Spinal cord (tissue), 10 donors: Measurements from ENCODE around the gene GOPC. TPM values are rescaled to one million over a fixed set of nuclear protein-coding genes. Genes with fewer than 3 reads are reported as not detected.

Source experiments
- DNase-seq, 6 donors: peaks; one replicate each; pipeline versions ENCODE4 v3.0.0 to v3.0.0-alpha.2; 2013 to 2015; ENCODE audit warnings: low spot score in 6 of 6, low read depth in 4 of 6
- H3K27ac ChIP-seq: one replicate; pipeline ENCODE4 v1.5.1; 2013; ENCODE audit warnings: low read depth, low read length, control low read depth
- H3K27me3 ChIP-seq: one replicate; pipeline ENCODE4 v1.6.1; 2013; ENCODE audit warnings: low read length; ENCODE audit not compliant: control insufficient read depth, insufficient read depth
- H3K36me3 ChIP-seq: one replicate; pipeline ENCODE4 v1.6.1; 2013; ENCODE audit warnings: low read length; ENCODE audit not compliant: control insufficient read depth, insufficient read depth
- H3K4me1 ChIP-seq: one replicate; pipeline ENCODE4 v1.6.1; 2013; ENCODE audit warnings: low read length; ENCODE audit not compliant: control insufficient read depth, insufficient read depth
- H3K4me3 ChIP-seq: one replicate; pipeline ENCODE4 v1.5.1; 2013; ENCODE audit warnings: low read depth, low read length, control low read depth
- H3K9me3 ChIP-seq: one replicate; pipeline ENCODE4 v1.6.1; 2013; ENCODE audit warnings: low read length; ENCODE audit not compliant: control insufficient read depth, insufficient read depth
- WGBS: methylation state at CpG from one replicate; pipeline ENCODE4 v1.1.5; 2013; ENCODE audit warnings: missing lambda C conversion rate; ENCODE audit not compliant: insufficient coverage; 5-methylcytosine and 5-hydroxymethylcytosine counted together
- polyA plus RNA-seq, 2 donors: library from polyadenylated mRNA; unstranded; fragments of 120-200 nt; gene quantifications; one replicate each; pipeline ENCODE4 v1.2.1, GENCODE V29; 2013; ENCODE audit not compliant: insufficient read length in 2 of 2
- total RNA-seq, 2 donors: library from RNA; depleted of rRNA in 1 of 2; stranded (reverse); fragments of 120-200 nt in 1 of 2; fragments of >200 nt in 1 of 2; gene quantifications; one replicate each; pipeline versions ENCODE4 v1.2.3 to v1.2.4, GENCODE V29; 2013 to 2014
- donor health status: healthy.

Gene GOPC
- total and polyA plus RNA-seq, 4 donors, result 32.1 to 56.6 (median 47.7) TPM

- Histone ChIP-seq H3K4me3 (no peak overlapping the region), H3K27ac (no peak overlapping the region), H3K9me3 (no peaks in the 10 kb centered on the region), H3K36me3 (no peaks in the 10 kb centered on the region), H3K27me3 (no peaks in the 10 kb centered on the region), H3K4me1 (peaks cover 3% of the 10 kb centered on the region)
- WGBS, result 81% methylated on average over 6 of the region's 8 CpGs
- no peak for DNase-seq
Measured at GRCh38 chr6:117616391-117617209, 14.3 kb upstream of the GOPC start.

DNA sequence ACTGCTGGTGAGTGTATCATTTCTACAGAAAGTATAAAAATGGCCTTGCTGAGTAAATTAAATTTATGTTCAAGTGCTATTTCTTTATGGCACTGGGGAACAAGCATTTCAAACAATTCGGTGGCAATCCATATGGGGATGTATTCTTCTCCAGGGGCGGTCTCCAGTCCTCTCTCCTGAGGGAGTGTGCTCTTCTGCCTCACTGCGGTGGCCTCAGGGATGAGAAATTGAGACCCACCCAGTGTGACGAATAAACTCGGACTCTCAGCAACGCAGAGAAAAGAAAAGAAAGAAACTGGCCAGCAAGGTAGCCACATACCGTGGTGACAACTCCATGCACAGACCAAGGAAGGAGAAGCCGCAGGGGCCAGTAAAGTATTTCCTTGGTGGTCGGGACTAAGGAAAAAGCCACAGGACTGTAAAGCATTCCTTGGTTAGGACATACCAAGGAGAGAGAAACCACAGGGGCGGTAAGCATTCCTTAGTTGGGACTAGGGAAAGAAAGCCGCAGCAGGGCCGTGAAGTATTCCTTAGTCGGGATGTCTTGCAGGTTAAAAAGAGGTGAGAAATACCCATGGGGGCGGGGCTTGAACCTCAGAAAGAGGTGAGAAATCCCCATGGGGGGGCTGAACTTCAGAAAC is 13.6 kb upstream of the GOPC start:
- no peak for DNase-seq
- 87% methylated on average over 14 of the region's 14 CpGs for WGBS

DNA sequence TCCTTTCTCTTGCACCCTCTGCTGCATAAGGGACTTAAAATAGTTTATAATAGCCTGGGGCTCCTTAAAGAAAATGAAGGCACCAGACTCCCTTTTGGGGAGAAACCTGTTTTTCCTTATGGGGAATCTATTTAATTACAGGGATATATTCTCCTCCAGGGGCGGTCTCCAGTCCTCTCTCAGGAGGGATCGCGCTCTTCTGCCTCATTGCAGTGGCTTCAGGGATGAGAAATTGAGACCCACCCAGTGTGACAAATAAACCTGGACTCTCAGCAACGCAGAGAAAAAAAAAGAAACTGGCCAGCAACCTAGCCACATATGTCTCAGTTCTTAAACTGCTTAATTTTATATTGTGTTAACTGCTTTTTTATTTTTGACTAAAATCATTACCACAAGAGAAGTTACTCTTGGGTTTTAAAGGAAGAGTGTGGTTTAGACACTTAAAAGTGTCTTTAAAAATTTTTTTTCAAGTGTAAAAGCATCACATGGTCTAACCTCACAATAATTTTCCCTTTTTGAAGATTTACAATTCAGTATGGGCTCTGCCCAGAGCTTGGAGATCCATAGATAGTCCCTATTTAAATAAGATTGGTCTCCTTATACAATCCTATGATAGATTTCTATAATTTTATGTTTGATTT is 11.7 kb upstream of the GOPC start:
- Histone ChIP-seq H3K4me1 (peaks cover 3% of the 10 kb centered on the region), H3K4me3 (no peak overlapping the region), H3K9me3 (no peaks in the 10 kb centered on the region), H3K36me3 (no peaks in the 10 kb centered on the region), H3K27ac (no peak overlapping the region), H3K27me3 (no peaks in the 10 kb centered on the region)
- DNase-seq, result no peak
- WGBS, result no CpG with 5 or more reads among the region's 4 CpGs

More for the DNA sequence above, 13.6 kb upstream of the GOPC start:
- no peaks in the 10 kb centered on the region for H3K36me3 ChIP-seq
- H3K4me1 ChIP-seq, result peaks cover 3% of the 10 kb centered on the region
- no peak overlapping the region for H3K27ac ChIP-seq
- no peak overlapping the region for H3K4me3 ChIP-seq
- H3K27me3 ChIP-seq, result no peaks in the 10 kb centered on the region
- no peaks in the 10 kb centered on the region for H3K9me3 ChIP-seq

DNA sequence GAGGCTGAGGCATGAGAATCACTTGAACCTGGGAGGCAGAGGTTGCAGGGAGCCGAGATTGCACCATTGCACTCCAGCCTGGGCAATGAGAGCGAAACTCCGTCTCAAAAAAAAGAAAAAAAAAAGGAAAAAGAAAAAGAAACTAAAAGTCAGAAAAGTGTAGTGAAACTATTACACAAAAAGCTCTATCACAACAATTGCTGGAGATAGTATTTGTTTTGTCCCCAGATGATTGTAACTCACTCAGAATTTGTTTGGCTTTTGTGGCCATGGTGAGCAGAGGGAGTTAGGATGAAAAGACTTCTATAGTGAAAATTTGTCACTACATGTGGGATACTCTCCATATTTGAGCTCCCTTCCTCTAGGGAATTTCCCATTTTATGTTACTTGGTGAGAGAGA is 5.2 kb upstream of the GOPC start:
- DNase-seq, result no peak
- H3K4me1 ChIP-seq, result no peaks in the 10 kb centered on the region
- no peaks in the 10 kb centered on the region for H3K27me3 ChIP-seq
- H3K4me3 ChIP-seq, result no peak overlapping the region
- no CpG with 5 or more reads among the region's 3 CpGs for WGBS
- H3K27ac ChIP-seq, result no peak overlapping the region
- H3K36me3 ChIP-seq, result no peaks in the 10 kb centered on the region
- H3K9me3 ChIP-seq, result no peaks in the 10 kb centered on the region

DNA sequence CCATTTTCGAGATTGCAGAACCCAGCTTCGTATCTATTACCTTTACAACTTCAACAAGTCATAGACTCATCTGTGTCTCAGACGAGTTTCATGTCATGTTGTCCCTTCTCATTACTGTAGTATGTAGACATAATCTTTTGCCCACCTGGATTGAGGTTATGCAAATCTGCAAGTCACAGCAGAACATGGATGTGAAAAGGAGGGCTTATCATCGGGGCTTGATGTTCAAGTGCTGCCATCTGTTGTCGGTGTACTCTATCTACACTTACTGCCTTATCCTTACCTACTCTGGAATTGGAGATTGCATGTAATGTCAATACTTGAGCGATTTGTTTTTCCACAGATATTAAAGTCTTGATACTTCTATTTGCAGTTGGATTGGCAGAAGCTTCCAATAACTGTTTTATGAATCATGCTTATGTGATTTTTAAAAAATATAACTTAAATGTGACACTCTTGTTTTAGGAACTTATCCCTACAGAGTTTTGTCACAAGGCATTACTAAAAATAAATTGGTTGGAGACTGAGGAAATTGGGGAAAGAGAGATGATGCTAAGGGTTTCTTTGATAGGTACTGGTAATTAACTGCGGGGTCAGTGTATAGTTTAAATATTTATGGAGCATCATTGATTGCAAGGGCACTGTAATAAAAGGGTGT is 3.0 kb upstream of the GOPC start:
- peak in 5 of 6 donors; percentile 17 to 91 (median 43) for DNase-seq
- Histone ChIP-seq H3K27ac (no peak overlapping the region), H3K9me3 (no peaks in the 10 kb centered on the region), H3K36me3 (no peaks in the 10 kb centered on the region), H3K4me3 (no peak overlapping the region), H3K4me1 (peaks cover 2% of the 10 kb centered on the region), H3K27me3 (no peaks in the 10 kb centered on the region)
- 50% methylated on average over 1 of the region's 7 CpGs for whole genome bisulfite sequencing

DNA sequence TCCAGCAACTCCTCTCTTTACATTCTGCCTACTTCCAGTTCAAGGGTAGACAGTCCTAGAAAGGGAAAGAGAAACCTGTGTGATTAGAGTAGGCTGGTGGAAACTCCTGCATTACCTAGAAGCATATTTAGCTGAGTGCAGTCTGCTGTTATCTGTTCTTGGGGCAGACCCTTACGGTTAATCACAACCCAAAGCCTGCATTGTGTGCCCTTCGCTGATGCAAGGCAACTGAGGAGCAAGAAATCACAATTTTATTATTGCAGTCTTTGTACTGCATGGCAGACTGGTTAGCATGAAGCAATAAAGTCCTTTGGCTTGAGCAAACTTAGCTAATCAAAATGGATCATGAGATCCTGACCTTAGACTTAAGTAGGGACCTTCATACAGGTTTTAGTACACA is 1.5 kb upstream of the GOPC start:
- no peak for DNase-seq
- Histone ChIP-seq H3K4me1 (peaks cover 2% of the 10 kb centered on the region), H3K27me3 (no peaks in the 10 kb centered on the region), H3K27ac (no peak overlapping the region), H3K36me3 (no peaks in the 10 kb centered on the region), H3K9me3 (no peaks in the 10 kb centered on the region), H3K4me3 (no peak overlapping the region)
- WGBS, result 100% methylated on average over 2 of the region's 2 CpGs

GRCh38 chr6:117602899-117603588 is 733 bp upstream of the GOPC start:
- Histone ChIP-seq H3K27me3 (no peaks in the 10 kb centered on the region), H3K4me3 (peak overlapping the region; percentile 87), H3K36me3 (peaks cover 3% of the 10 kb centered on the region), H3K4me1 (peaks cover 2% of the 10 kb centered on the region), H3K9me3 (no peaks in the 10 kb centered on the region), H3K27ac (peak overlapping the region; percentile 98)
- WGBS, result 0% methylated on average over 1 of the region's 12 CpGs
- no peak for DNase-seq

GRCh38 chr6:117601811-117602150 is 530 bp downstream of the GOPC start:
- Histone ChIP-seq H3K9me3 (peaks cover 2% of the 10 kb centered on the region), H3K27me3 (no peaks in the 10 kb centered on the region), H3K36me3 (peaks cover 4% of the 10 kb centered on the region), H3K4me1 (peaks cover 2% of the 10 kb centered on the region), H3K4me3 (peak overlapping the region; percentile 87), H3K27ac (peak overlapping the region; percentile 98)
- WGBS, result 0% methylated on average over 9 of the region's 12 CpGs
- DNase-seq, result peak in 2 of 6 donors; percentile 0 to 30
